Measurements from ENCODE around the gene CLEC16A. TPM values are rescaled to one million over a fixed set of nuclear protein-coding genes. Genes with fewer than 3 reads are reported as not detected.

The CLEC16A gene
- polyA plus RNA-seq, 3 donors: 3.4 to 12.0 (median 5.8) TPM

DNA sequence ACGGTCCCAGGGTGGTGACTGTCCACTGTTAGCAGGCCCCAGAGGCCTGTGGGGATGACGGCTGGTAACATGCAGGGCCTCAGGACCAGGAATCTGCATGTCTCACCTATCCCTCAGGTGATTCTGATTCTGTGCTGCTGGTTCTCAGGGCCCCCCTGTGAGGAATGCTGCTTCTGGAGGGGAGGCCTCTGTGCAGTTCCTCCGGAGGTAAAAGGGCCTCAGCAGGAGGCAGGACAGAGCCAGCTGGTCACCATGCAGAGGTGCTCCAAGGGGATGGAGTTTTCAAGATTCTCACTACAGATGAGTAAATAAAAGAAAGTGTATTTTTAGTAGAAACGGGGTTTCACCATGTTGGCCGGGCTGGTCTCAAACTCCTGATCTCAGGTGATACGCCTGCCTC lies 33.8 kb downstream of the CLEC16A start:
- Mint-ChIP-seq H3K27ac (peak overlapping the region in 1 of 7 donors; percentile 37), H3K9me3 (no peaks in the 10 kb centered on the region), H3K4me3 (no peak overlapping the region), H3K36me3 (peaks cover 78 to 90% of the 10 kb centered on the region in 2 donors), H3K27me3 (ENCODE audit: low read depth in 3 of 3) (peaks cover 0 to 3% (median 2%) of the 10 kb centered on the region in 3 donors), H3K4me1 (no peaks in the 10 kb centered on the region)
- no peak overlapping the region for H2AFZ ChIP-seq (ENCODE audit: insufficient read depth, low read depth, low read length, poor library complexity, severe bottlenecking)
- intact Hi-C loops (cut with micrococcal nuclease): no loop called here
- TF ChIP-seq CTCF (IDR thresholded peaks at IDR 0.05): no peak
- no peak for DNase-seq
- H3K4me3 ChIP-seq (replicated peaks in 1 of 3; ENCODE audit: low read depth in 2 of 3, low read length in 3 of 3): no peak overlapping the region
- no peaks in the 10 kb centered on the region for H4K20me1 ChIP-seq (ENCODE audit: insufficient read depth, low read length)
- H3K9ac ChIP-seq (ENCODE audit: insufficient read depth, low read length, poor library complexity, severe bottlenecking): no peak overlapping the region
- H3K4me1 ChIP-seq (ENCODE audit: control insufficient read depth in 1 of 2, insufficient read depth in 2 of 2, low read length in 2 of 2): no peaks in the 10 kb centered on the region
- no peaks in the 10 kb centered on the region for H3K79me2 ChIP-seq (ENCODE audit: insufficient read depth, low read length)
- no peak overlapping the region for H3K27ac ChIP-seq (ENCODE audit: low read depth in 1 of 2, low read length in 2 of 2)
- H3K9me3 ChIP-seq (replicated peaks in 1 of 2; ENCODE audit: control insufficient read depth in 1 of 2, insufficient read depth in 1 of 2, low read length in 2 of 2): no peaks in the 10 kb centered on the region
- H3K27me3 ChIP-seq (ENCODE audit: control insufficient read depth in 2 of 2, insufficient read depth in 2 of 2, low read length in 2 of 2): no peaks in the 10 kb centered on the region
- peaks cover 69 to 99% of the 10 kb centered on the region in 2 donors for H3K36me3 ChIP-seq (replicated peaks in 1 of 2; ENCODE audit: control insufficient read depth in 1 of 2, insufficient read depth in 2 of 2, low read length in 2 of 2)
- WGBS (ENCODE audit: insufficient coverage): 100% methylated on average over 5 of the region's 6 CpGs
- no peak overlapping the region for H3K4me2 ChIP-seq (replicated peaks; ENCODE audit: extremely low read depth, low read length, poor library complexity, severe bottlenecking)

GRCh38 chr16:10978871-10979446 lies 34.6 kb downstream of the CLEC16A start:
- Histone ChIP-seq H3K27me3 (ENCODE audit: control insufficient read depth in 2 of 2, insufficient read depth in 2 of 2, low read length in 2 of 2) (no peaks in the 10 kb centered on the region), H3K27ac (ENCODE audit: low read depth in 1 of 2, low read length in 2 of 2) (no peak overlapping the region), H3K4me3 (replicated peaks in 1 of 3; ENCODE audit: low read depth in 2 of 3, low read length in 3 of 3) (no peak overlapping the region), H2AFZ (ENCODE audit: insufficient read depth, low read depth, low read length, poor library complexity, severe bottlenecking) (no peak overlapping the region), H3K9ac (ENCODE audit: insufficient read depth, low read length, poor library complexity, severe bottlenecking) (no peak overlapping the region), H3K9me3 (replicated peaks in 1 of 2; ENCODE audit: control insufficient read depth in 1 of 2, insufficient read depth in 1 of 2, low read length in 2 of 2) (no peaks in the 10 kb centered on the region), H4K20me1 (ENCODE audit: insufficient read depth, low read length) (no peaks in the 10 kb centered on the region), H3K36me3 (replicated peaks in 1 of 2; ENCODE audit: control insufficient read depth in 1 of 2, insufficient read depth in 2 of 2, low read length in 2 of 2) (peaks cover 66 to 99% of the 10 kb centered on the region in 2 donors), H3K4me2 (replicated peaks; ENCODE audit: extremely low read depth, low read length, poor library complexity, severe bottlenecking) (no peak overlapping the region), H3K79me2 (ENCODE audit: insufficient read depth, low read length) (no peaks in the 10 kb centered on the region), H3K4me1 (ENCODE audit: control insufficient read depth in 1 of 2, insufficient read depth in 2 of 2, low read length in 2 of 2) (no peaks in the 10 kb centered on the region)
- DNase-seq: no peak
- Mint-ChIP-seq H3K27me3 (ENCODE audit: low read depth in 3 of 3) (peaks cover 0 to 3% (median 2%) of the 10 kb centered on the region in 3 donors), H3K27ac (no peak overlapping the region), H3K4me3 (no peak overlapping the region), H3K9me3 (no peaks in the 10 kb centered on the region), H3K4me1 (no peaks in the 10 kb centered on the region), H3K36me3 (peaks cover 81 to 90% of the 10 kb centered on the region in 2 donors)
- WGBS (ENCODE audit: insufficient coverage): 95% methylated on average over 7 of the region's 14 CpGs
- no peak for TF ChIP-seq CTCF (IDR thresholded peaks at IDR 0.05)
- intact Hi-C loops (cut with micrococcal nuclease): no loop called here

All from CD14-positive monocyte (primary cell).